Loucy (cell line): ENCODE measurements around the gene GSAP.

Source experiments
- H2AFZ ChIP-seq: fragments of 200-600 bp; sonication (generic); 2 replicates; pipeline ENCODE4 v1.6.0; 2016; ENCODE audit warnings: antibody characterized with exemption, mild to moderate bottlenecking, low read length, moderate library complexity
- H3F3A ChIP-seq: fragments of 200-600 bp; 2 replicates; pipeline ENCODE4 v1.6.0; 2016; ENCODE audit warnings: antibody characterized with exemption, low read depth, mild to moderate bottlenecking
- H3K27me3 ChIP-seq: fragments of 200-600 bp; sonication (generic); 2 replicates; pipeline ENCODE4 v1.6.1; 2014; ENCODE audit warnings: low read length, mild to moderate bottlenecking; ENCODE audit not compliant: insufficient read depth, poor library complexity, severe bottlenecking
- H3K36me3 ChIP-seq: fragments of 200-600 bp; sonication (generic); 2 replicates; pipeline ENCODE4 v1.6.1; 2016; ENCODE audit warnings: low read length; ENCODE audit not compliant: insufficient read depth
- H3K4me1 ChIP-seq: fragments of 200-600 bp; sonication (generic); 2 replicates; pipeline ENCODE4 v1.5.1; 2014; ENCODE audit warnings: low read length, mild to moderate bottlenecking; ENCODE audit not compliant: insufficient read depth, poor library complexity, severe bottlenecking
- H3K4me2 ChIP-seq: fragments of 200-600 bp; sonication (generic); 2 replicates; pipeline ENCODE4 v1.6.0; 2014; ENCODE audit warnings: antibody characterized with exemption, low read length, low read depth, mild to moderate bottlenecking; ENCODE audit not compliant: poor library complexity, severe bottlenecking
- H3K4me3 ChIP-seq: fragments of 200-600 bp; sonication (generic); 2 replicates; pipeline ENCODE4 v1.5.1; 2014; ENCODE audit warnings: low read length, mild to moderate bottlenecking, mixed read lengths; ENCODE audit not compliant: poor library complexity, severe bottlenecking
- H3K79me2 ChIP-seq: fragments of 200-600 bp; sonication (generic); 2 replicates; pipeline ENCODE4 v1.6.1; 2014; ENCODE audit warnings: low read length; ENCODE audit not compliant: insufficient read depth
- H3K9ac ChIP-seq: fragments of 200-600 bp; sonication (generic); 2 replicates; pipeline ENCODE4 v1.6.0; 2014; ENCODE audit warnings: mild to moderate bottlenecking, low read depth, low read length, moderate library complexity; ENCODE audit not compliant: poor library complexity, severe bottlenecking
- H3K9me2 ChIP-seq: fragments of 200-600 bp; sonication (generic); replicated peaks from 2 replicates; pipeline ENCODE4 v1.6.1; 2016; ENCODE audit warnings: low read depth, low read length, mixed read lengths
- H3K9me3 ChIP-seq: fragments of 200-600 bp; sonication (generic); 2 replicates; pipeline ENCODE4 v1.6.1; 2014; ENCODE audit warnings: mild to moderate bottlenecking, antibody characterized with exemption, low read length, low read depth; ENCODE audit not compliant: insufficient read depth
- H4K20me1 ChIP-seq: fragments of 200-600 bp; sonication (generic); 2 replicates; pipeline ENCODE4 v1.6.0; 2014; ENCODE audit warnings: antibody characterized with exemption, low read length, mild to moderate bottlenecking; ENCODE audit not compliant: insufficient read depth, poor library complexity, severe bottlenecking
- CTCF ChIP-seq: fragments of 200-600 bp; sonication (generic); conservative IDR thresholded peaks from 2 replicates; pipeline ENCODE4 v1.5.1; 2014; ENCODE audit warnings: mild to moderate bottlenecking, antibody characterized with exemption, low read length
- EZH2phosphoT487 ChIP-seq: fragments of 200-600 bp; IDR thresholded peaks from 2 replicates; pipeline ENCODE4 v1.6.1; 2018; ENCODE audit warnings: antibody characterized with exemption, mild to moderate bottlenecking, moderate library complexity, borderline replicate concordance

Gene GSAP

GRCh38 chr7:77420986-77421672 is 5.0 kb upstream of the GSAP start:
- Histone ChIP-seq H2AFZ (no peak overlapping the region), H3K4me1 (no peaks in the 10 kb centered on the region)

GRCh38 chr7:77420438-77420837 is 4.3 kb upstream of the GSAP start:
- Histone ChIP-seq H3K4me1 (no peaks in the 10 kb centered on the region), H3K4me3 (no peak overlapping the region), H3K79me2 (no peaks in the 10 kb centered on the region), H4K20me1 (no peaks in the 10 kb centered on the region), H3K9me3 (no peaks in the 10 kb centered on the region), H3K4me2 (no peak overlapping the region), H2AFZ (no peak overlapping the region), H3F3A (no peaks in the 10 kb centered on the region), H3K27me3 (no peaks in the 10 kb centered on the region), H3K9ac (no peak overlapping the region), H3K36me3 (no peaks in the 10 kb centered on the region), H3K9me2 (no peaks in the 10 kb centered on the region)
- TF ChIP-seq EZH2phosphoT487 (no peak), CTCF (no peak)

More at GRCh38 chr7:77420986-77421672, 5.0 kb upstream of the GSAP start:
- no peak overlapping the region for H3K4me2 ChIP-seq
- no peaks in the 10 kb centered on the region for H3K36me3 ChIP-seq
- H3F3A ChIP-seq: no peaks in the 10 kb centered on the region
- H3K79me2 ChIP-seq: no peaks in the 10 kb centered on the region
- no peaks in the 10 kb centered on the region for H4K20me1 ChIP-seq
- no peaks in the 10 kb centered on the region for H3K27me3 ChIP-seq
- H3K9me3 ChIP-seq: no peaks in the 10 kb centered on the region
- no peak overlapping the region for H3K4me3 ChIP-seq
- no peak for TF ChIP-seq EZH2phosphoT487
- no peak for TF ChIP-seq CTCF
- no peaks in the 10 kb centered on the region for H3K9me2 ChIP-seq
- H3K9ac ChIP-seq: no peak overlapping the region

- no peak for TF ChIP-seq EZH2phosphoT487
- no peak for TF ChIP-seq CTCF
- Histone ChIP-seq H3F3A (no peaks in the 10 kb centered on the region), H3K4me2 (no peak overlapping the region), H3K4me1 (no peaks in the 10 kb centered on the region), H3K9me2 (no peaks in the 10 kb centered on the region), H3K36me3 (no peaks in the 10 kb centered on the region), H3K27me3 (no peaks in the 10 kb centered on the region), H3K9ac (no peak overlapping the region), H3K9me3 (no peaks in the 10 kb centered on the region), H2AFZ (0 out of 2 replicates have a peak overlapping the region, but pooled peaks have one; percentile 20), H3K4me3 (no peak overlapping the region), H4K20me1 (no peaks in the 10 kb centered on the region), H3K79me2 (no peaks in the 10 kb centered on the region)
These were observed 3.0 kb upstream of the GSAP start for GRCh38 chr7:77419102-77419501.
